ENCODE results near the gene B4GAT1. TPM values are rescaled to one million over a fixed set of nuclear protein-coding genes. Genes with fewer than 3 reads are reported as not detected.
A peak's percentile ranks its signal among the peaks of the same experiment; 100 is the strongest.
"Not testable (repeated sequence)": the region's sequence is repeated elsewhere in the genome, so short reads cannot be mapped to it uniquely, and the experiment has no call there.

B4GAT1 gene
- total RNA-seq, 2 donors from 2014 or later, result 7.7 to 12.9 TPM

DNA sequence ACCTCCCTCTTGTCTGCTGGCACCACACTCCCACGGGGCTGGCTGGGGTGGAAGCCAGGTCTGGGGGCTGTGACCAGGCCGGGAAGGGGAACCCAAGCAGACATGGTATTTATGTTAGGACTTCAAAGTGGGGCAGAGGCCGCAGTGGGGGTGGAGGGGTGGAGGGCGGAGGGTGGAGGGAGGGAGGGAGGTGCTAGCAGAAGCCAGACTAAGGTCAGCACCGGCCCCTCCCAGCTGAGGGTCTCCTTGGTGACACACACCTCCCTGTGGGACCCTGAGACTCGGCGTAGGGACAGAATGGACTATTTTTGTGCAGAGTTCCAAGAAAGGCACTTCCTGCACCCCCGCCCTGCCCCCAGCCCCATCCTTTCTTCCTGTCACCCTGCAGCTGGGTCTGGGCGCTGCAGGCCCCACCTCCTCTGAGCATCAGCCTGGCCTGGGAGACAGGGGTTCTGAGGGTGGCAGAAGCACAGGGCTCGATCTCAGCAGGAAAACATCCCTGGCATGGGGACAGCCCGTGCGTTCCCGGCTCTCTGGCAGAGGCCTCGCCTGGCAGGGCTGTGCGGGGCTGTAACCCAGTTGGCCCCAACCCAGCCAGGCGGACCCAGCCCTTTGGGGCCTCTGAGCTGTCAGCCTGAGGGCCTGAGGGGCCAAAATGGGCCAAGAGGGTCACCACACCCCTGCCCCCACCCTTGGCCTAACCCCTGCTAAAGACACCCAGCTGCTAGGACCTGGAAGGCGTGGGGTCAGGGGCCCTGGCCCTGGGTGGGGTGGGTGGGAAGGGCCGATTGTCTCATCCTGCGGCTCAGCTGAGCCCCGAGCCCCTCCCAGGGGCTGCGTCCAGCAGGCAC, 20.9 kb downstream of the B4GAT1 start:
- no peaks in the 10 kb centered on the region for H3K27me3 Mint-ChIP-seq
- H3K9me3 Mint-ChIP-seq, result no peaks in the 10 kb centered on the region
- ATAC-seq (replicated peaks), result no peak
- H3K4me3 Mint-ChIP-seq, result no peak overlapping the region
- H3K36me3 Mint-ChIP-seq (ENCODE audit: low read depth), result no peaks in the 10 kb centered on the region
- H3K4me1 Mint-ChIP-seq, result peaks cover 13% of the 10 kb centered on the region
- H3K27ac Mint-ChIP-seq, result no peak overlapping the region

DNA sequence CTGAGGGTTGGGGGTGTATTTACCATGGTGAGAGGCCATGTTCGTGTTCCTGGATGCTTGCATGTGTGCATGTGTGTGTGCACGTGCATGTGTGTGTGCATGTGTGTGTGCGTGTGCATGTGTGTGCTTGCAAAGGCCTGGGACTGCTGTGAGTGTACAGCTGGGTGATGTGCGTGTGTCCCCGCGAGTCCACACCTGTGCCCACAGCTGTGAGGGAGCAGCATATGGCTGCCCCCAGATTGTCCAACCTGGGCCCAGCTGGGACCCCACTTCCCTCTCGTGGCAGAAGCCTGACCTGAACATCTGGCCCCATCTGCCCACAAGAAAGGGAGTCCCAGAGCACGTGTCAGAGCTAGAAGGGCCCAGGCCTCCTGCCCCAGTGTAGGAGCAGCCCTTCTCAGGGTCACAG, 22.2 kb downstream of the B4GAT1 start:
- H3K4me3 Mint-ChIP-seq, result no peak overlapping the region
- H3K27me3 Mint-ChIP-seq, result no peaks in the 10 kb centered on the region

DNA sequence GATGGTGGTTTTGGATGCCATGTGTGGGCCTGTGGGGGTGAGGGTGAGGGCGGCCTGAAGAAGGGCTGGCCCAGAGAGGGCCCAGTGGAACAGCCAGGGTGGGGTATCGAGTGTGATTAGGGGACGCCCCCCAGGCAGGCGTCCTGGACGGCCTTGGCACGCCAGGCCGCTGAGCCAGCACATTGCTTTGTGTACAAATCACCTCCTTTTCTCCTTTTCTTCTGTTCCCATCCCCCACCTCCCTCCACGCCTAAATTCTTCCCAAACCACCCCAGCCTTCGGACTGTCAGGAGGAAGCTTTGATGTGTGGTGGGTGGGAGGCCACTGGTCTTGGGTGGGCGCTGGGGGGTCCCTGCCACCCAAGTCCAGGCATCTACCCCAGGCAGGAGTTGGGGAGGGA, 22.8 kb downstream of the B4GAT1 start:
- no peak overlapping the region for H3K4me3 Mint-ChIP-seq
- no peaks in the 10 kb centered on the region for H3K27me3 Mint-ChIP-seq
- H3K36me3 Mint-ChIP-seq (ENCODE audit: low read depth), result no peaks in the 10 kb centered on the region
- H3K27ac Mint-ChIP-seq, result no peak overlapping the region
- ATAC-seq (replicated peaks), result no peak
- no peaks in the 10 kb centered on the region for H3K9me3 Mint-ChIP-seq
- H3K4me1 Mint-ChIP-seq, result peaks cover 13% of the 10 kb centered on the region

More for the DNA sequence above, 22.2 kb downstream of the B4GAT1 start:
- H3K4me1 Mint-ChIP-seq, result peaks cover 13% of the 10 kb centered on the region
- no peak overlapping the region for H3K27ac Mint-ChIP-seq
- H3K36me3 Mint-ChIP-seq (ENCODE audit: low read depth), result no peaks in the 10 kb centered on the region
- ATAC-seq (replicated peaks), result no peak
- H3K9me3 Mint-ChIP-seq, result no peaks in the 10 kb centered on the region

DNA sequence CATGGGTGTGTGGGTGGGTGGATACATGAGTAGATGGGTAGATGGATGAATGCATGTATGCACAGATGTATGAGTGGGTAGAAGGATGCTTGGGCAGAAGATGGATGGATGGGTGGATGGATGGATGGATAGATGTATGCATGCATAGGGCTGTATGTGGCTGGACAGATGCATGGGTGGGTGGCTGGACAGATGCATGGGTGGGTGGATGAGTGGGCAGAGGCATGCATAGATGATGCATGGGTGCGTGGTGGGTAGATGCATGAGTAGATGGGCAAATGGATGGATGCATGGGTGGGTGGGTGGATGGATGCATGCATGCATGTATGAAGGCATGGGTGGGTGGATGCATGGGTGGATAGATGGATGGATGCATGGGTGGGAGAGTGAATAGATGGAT, 23.7 kb downstream of the B4GAT1 start:
- H3K36me3 Mint-ChIP-seq (ENCODE audit: low read depth), result no peaks in the 10 kb centered on the region
- no peak for ATAC-seq (replicated peaks)
- H3K27me3 Mint-ChIP-seq, result no peaks in the 10 kb centered on the region
- peaks cover 13% of the 10 kb centered on the region for H3K4me1 Mint-ChIP-seq
- H3K4me3 Mint-ChIP-seq, result no peak overlapping the region
- H3K27ac Mint-ChIP-seq, result no peak overlapping the region
- H3K9me3 Mint-ChIP-seq, result no peaks in the 10 kb centered on the region

DNA sequence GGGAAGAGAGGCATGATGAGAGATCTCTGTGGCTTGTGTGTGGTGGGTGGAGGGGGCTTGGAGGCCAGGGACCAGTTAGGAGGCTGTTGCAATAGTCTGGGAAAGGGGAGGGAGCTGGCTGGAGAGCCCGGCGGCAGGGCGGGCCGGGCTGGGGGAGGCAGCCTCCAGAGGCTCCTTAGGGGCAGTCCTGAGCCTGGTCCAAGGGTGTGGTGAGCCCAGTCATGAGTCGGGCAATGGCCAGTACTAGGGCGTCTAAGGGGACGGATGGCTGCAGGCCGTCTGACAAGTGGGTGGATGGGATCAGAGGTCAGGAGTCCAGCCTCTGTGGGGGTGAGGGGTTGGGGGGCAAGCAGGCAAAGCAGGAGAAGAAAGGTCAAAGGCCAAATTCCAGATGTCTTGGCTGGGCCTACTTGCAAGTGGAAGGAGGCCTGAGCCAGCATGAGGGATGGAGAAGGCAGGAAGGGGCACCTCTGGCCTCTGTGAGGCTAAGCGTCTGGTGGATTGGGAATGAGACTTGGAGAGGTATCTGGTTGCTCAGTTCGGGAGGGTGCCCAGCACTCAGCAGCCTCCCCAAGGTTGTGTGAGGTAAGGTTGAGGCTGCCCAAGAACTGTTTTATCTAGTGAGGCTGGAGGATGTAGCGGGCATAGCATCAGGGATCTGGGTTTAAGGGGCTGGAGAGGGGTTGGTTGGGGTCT, 24.5 kb downstream of the B4GAT1 start:
- H3K9me3 Mint-ChIP-seq, result no peaks in the 10 kb centered on the region
- no peaks in the 10 kb centered on the region for H3K27me3 Mint-ChIP-seq
- H3K36me3 Mint-ChIP-seq (ENCODE audit: low read depth), result no peaks in the 10 kb centered on the region
- peaks cover 13% of the 10 kb centered on the region for H3K4me1 Mint-ChIP-seq
- no peak overlapping the region for H3K27ac Mint-ChIP-seq
- no peak for ATAC-seq (replicated peaks)
- no peak overlapping the region for H3K4me3 Mint-ChIP-seq

DNA sequence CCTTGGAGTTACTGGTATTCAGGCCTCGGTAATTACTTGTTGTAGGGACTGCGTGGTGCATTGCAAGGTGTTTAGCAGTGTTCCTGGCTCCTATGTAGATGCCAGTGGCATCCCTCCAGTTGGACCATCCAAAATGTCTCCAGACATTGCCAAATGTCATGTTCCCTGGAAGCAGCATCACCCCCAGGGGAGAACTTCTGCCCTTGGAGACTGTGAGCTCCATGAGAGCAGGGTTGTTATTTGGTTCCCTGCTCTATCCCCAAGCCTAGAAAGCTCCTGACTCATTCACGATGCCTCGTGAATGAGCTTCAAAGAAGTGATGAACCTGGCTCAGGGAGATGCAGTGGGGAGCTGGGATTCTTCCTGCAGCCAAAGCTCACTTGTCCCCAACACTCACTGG, 25.8 kb downstream of the B4GAT1 start:
- H3K9me3 Mint-ChIP-seq, result no peaks in the 10 kb centered on the region
- no peak overlapping the region for H3K4me3 Mint-ChIP-seq
- ATAC-seq (replicated peaks), result no peak
- no peaks in the 10 kb centered on the region for H3K36me3 Mint-ChIP-seq (ENCODE audit: low read depth)
- H3K27me3 Mint-ChIP-seq, result no peaks in the 10 kb centered on the region
- peaks cover 6% of the 10 kb centered on the region for H3K4me1 Mint-ChIP-seq
- H3K27ac Mint-ChIP-seq, result no peak overlapping the region

DNA sequence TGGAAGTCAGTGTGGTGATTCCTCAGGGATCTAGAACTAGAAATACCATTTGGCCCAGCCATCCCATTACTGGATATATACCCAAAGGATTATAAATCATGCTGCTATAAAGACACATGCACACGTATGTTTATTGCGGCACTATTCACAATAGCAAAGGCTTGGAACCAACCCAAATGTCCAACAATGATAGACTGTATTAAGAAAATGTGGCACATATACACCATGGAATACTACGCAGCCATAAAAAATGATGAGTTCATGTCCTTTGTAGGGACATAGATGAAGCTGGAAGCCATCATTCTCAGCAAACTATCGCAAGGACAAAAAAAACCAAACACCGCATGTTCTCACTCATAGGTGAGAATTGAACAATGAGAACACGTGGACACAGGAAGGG, 26.7 kb downstream of the B4GAT1 start:
- H3K4me3 Mint-ChIP-seq; H3K36me3 Mint-ChIP-seq (ENCODE audit: low read depth); H3K4me1 Mint-ChIP-seq: not testable (repeated sequence)

DNA sequence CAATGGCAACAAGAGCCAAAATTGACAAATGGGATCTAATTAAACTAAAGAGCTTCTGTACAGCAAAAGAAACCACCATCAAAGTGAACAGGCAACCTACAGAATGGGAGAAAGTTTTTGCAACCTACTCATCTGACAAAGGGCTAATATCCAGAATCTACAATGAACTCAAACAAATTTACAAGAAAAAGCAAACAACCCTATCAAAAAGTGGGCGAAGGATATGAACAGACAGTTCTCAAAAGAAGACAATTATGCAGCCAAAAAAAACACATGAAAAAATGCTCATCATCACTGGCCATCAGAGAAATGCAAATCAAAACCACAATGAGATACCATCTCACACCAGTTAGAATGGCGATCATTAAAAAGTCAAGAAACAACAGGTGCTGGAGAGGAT, 27.1 kb downstream of the B4GAT1 start:
- H3K9me3 Mint-ChIP-seq; ATAC-seq (replicated peaks); H3K27me3 Mint-ChIP-seq; H3K4me1 Mint-ChIP-seq; H3K27ac Mint-ChIP-seq; H3K4me3 Mint-ChIP-seq; H3K36me3 Mint-ChIP-seq (ENCODE audit: low read depth): not testable (repeated sequence)

More for the DNA sequence above, 26.7 kb downstream of the B4GAT1 start:
- not testable (repeated sequence) for H3K27ac Mint-ChIP-seq; H3K27me3 Mint-ChIP-seq; H3K9me3 Mint-ChIP-seq; ATAC-seq (replicated peaks)

DNA sequence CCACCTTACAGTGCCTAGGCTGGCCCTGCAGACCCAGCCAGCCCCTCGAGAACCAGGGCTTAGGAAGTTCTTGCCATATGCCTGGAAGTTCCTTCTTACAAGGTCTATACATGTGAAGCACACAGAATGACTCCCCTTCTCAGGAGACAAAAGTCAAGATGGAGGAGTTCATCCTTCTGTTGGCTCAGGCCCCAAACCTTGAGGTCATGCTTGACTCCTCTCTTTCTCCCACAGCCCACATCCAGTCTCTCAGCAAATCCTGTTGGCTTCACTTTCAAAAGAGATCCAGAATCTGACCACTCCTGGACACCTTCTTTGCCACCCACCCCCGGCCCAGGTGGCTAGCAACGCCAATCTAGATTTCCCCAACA, 28.8 kb downstream of the B4GAT1 start:
- Mint-ChIP-seq H3K4me1 (peaks cover 6% of the 10 kb centered on the region), H3K36me3 (ENCODE audit: low read depth) (no peaks in the 10 kb centered on the region), H3K4me3 (no peak overlapping the region), H3K27me3 (no peaks in the 10 kb centered on the region), H3K27ac (no peak overlapping the region), H3K9me3 (no peaks in the 10 kb centered on the region)
- no peak for ATAC-seq (replicated peaks)

DNA sequence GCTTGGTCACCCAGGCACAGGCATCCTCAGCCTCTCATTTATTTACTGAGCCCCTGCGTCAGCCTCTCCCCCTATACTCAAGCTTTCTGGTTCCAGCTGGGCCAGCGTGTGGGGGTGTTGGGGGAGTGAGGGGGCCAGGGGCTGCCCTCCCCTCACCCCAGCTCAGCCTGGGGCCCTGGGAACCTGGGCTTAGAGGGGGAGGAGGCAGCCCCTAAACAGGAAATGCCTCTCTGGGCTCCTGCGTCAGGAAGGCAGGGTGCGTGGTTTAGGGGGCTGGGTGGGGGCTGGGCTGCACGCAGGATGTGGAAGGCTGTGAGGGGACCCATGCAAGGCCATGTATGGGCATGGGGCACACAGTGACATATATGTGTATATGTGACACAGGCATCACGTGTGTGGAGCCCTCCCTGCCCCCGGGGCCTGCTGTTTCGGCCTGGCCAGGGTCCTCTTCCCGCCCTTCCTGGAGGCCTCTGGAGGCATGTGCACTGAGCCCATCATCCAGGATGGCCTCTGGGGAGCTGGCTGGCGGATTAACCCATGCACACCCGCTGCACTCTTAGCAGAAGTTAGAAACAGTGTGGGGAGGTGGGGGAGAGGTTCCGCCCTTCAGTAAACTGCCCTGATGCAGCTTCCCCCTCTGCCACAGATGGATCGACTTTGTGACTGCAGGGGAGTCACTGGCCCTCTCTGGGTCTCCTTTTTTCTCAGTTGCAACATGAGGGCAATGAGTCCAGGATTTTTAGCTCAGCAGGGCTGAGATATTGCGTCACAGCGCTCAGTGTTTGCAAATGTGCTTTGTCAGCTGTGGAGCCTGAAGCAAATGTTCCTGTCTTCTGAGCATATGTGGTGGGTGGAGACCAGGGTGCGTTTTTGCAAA, 29.5 kb downstream of the B4GAT1 start:
- no peak for ATAC-seq (replicated peaks)
- no peak overlapping the region for H3K4me3 Mint-ChIP-seq
- peaks cover 3% of the 10 kb centered on the region for H3K4me1 Mint-ChIP-seq
- H3K27ac Mint-ChIP-seq, result no peak overlapping the region
- H3K36me3 Mint-ChIP-seq (ENCODE audit: low read depth), result no peaks in the 10 kb centered on the region
- H3K9me3 Mint-ChIP-seq, result no peaks in the 10 kb centered on the region
- no peaks in the 10 kb centered on the region for H3K27me3 Mint-ChIP-seq

DNA sequence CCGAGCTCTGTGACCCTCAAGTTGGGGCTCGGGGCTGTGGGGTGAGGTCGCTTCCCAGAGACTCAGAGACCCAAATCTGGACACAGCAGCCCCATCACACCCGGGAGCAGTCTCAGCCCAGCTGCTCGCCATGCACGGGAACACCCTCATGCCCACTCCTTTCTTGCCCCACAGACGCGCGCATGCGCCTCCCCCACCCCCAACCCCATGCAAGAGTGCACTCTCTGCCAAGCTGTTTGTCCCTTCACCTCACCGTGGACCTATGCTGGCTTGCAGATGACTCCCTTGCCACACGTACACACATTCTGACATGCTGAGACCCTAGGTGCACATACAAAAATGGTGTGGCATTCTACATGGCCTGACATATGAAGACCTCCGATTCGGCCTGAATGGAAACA, 30.1 kb downstream of the B4GAT1 start:
- Mint-ChIP-seq H3K27ac (no peak overlapping the region), H3K4me3 (no peak overlapping the region), H3K4me1 (peaks cover 3% of the 10 kb centered on the region), H3K36me3 (ENCODE audit: low read depth) (no peaks in the 10 kb centered on the region), H3K27me3 (no peaks in the 10 kb centered on the region), H3K9me3 (no peaks in the 10 kb centered on the region)
- ATAC-seq (replicated peaks), result no peak

DNA sequence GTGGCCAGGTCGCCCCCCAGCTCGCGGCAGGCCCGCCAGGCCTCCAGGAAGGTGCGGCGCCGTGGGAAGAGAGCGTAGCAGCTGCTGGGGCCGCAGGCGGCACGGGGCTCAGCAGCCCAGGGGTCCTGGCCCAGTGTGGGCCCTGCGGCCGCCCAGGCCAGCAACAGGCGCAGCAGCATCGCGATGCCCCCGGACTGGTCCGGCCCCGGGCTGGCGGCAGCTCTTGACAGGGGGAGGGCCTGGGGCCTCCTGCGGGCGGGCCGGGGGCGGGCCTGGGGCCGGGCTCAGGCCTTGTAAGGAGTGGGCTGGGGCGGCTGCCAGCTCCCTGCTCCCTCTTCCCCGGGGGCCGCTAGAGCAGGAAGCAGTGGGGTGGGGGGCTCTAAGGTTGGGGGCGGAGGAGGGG, 30.6 kb downstream of the B4GAT1 start, which contains the start of gene CD248:
Gene CD248 (minus strand): TSS at position 196 of the 403 bp plus-strand sequence. CDS start 17 bp downstream, at position 179.
- no peaks in the 10 kb centered on the region for H3K27me3 Mint-ChIP-seq
- no peaks in the 10 kb centered on the region for H3K9me3 Mint-ChIP-seq
- ATAC-seq (replicated peaks), result no peak
- H3K27ac Mint-ChIP-seq, result no peak within 1 kb of the TSS
- no peaks in the 10 kb centered on the region for H3K36me3 Mint-ChIP-seq (ENCODE audit: low read depth)
- no peak within 1 kb of the TSS for H3K4me3 Mint-ChIP-seq
- peaks cover 3% of the 10 kb centered on the region for H3K4me1 Mint-ChIP-seq

DNA sequence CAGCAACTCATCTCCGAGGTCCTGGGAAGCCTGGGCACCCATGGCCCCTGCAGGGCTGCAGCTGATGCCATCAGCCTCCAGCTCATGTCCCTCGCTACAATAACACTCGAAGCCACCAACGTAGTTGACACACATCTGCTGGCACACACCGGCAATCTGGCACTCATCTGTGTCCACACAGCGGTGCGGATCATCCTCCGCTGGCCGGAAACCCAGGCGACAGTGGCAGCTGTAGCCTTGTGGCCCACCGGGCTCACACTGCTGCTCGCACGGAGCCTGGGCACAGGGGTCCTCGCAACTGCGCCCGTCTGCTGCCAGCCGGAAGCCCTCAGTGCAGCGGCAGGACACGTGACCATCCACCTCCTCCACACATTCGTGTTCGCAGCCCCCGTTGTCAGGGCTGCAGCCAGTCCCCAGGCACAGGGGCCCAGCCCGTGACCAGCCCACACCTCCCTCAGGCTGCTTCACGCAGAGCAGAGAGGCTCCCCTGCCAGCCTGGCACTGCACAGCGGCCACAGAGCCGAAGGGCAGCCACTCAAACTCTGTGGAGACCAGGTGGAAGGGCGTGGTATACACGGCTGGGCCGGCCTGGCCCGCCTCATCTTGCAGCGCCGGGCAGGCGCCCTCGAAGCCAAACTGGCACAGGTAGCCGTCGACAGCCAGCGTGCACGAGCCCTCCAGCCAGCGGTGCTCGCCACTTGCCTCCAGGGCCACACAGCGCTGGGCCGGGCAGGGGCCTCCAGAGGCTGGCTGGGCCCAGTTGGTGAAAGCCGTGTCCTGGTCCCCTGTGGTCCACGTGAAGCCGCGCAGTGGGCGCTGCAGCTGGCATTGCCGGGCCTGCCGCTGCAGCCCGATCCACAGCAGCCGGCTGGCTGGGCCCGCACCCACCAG, 31.3 kb downstream of the B4GAT1 start:
- H3K27me3 Mint-ChIP-seq, result no peaks in the 10 kb centered on the region
- no peak overlapping the region for H3K27ac Mint-ChIP-seq
- no peak overlapping the region for H3K4me3 Mint-ChIP-seq

DNA sequence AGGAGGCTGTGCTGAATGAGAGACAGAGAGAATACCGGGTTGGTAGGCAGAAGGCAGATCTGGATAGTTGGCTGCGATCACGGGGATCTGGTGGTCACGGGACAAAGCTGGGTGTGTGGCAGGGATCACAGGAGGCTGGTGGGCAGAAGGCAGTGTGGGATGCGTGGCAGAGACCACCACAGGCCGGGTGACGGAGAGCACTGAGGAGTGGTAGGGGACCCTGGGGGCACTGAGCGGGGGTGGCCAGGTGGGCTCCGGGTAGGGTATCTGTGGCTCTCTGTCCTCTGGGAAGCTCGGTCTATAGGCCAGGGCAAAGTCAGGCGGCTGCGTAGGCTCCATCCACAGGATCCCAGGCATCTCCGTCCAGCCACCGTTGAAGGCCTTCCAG, 31.9 kb downstream of the B4GAT1 start:
- no peaks in the 10 kb centered on the region for H3K9me3 Mint-ChIP-seq
- H3K27me3 Mint-ChIP-seq, result no peaks in the 10 kb centered on the region
- H3K4me1 Mint-ChIP-seq, result peaks cover 3% of the 10 kb centered on the region
- no peak overlapping the region for H3K4me3 Mint-ChIP-seq
- ATAC-seq (replicated peaks), result no peak
- peak overlapping the region; percentile 78 for H3K27ac Mint-ChIP-seq
- no peaks in the 10 kb centered on the region for H3K36me3 Mint-ChIP-seq (ENCODE audit: low read depth)

More for the DNA sequence above, 31.3 kb downstream of the B4GAT1 start:
- no peak for ATAC-seq (replicated peaks)
- Mint-ChIP-seq H3K36me3 (ENCODE audit: low read depth) (no peaks in the 10 kb centered on the region), H3K4me1 (peaks cover 3% of the 10 kb centered on the region), H3K9me3 (no peaks in the 10 kb centered on the region)

Measured in activated T-helper 17 cell treated with anti-CD3 and anti-CD28 coated beads, Interleukin-2, amount 50 U/mL, for 72 hours (primary cell).